ENCODE measurements around the gene CWF19L2. TPM values are rescaled to one million over a fixed set of nuclear protein-coding genes. Genes with fewer than 3 reads are reported as not detected.

The CWF19L2 gene
- total RNA-seq, 4 donors from 2014 or later = 11.8 to 18.5 (median 16.4) TPM

GRCh38 chr11:107359701-107360100, 97.9 kb downstream of the CWF19L2 start:
- intact Hi-C loops (cut with DNase I; ENCODE audit: low total_unique reads) = no loop called here
- no peak for DNase-seq (ENCODE audit: low spot score in 2 of 2)
- 82 to 94% methylated on average over 4 of the region's 4 CpGs for WGBS, 2 donors
- TF ChIP-seq CTCF (IDR thresholded peaks at IDR 0.05) = no peak
- TF ChIP-seq POLR2A (IDR thresholded peaks at IDR 0.05) = no peak
- no peak overlapping the region for H3K4me3 ChIP-seq (ENCODE audit: low read depth, poor library complexity, severe bottlenecking)

- TF ChIP-seq CTCF (IDR thresholded peaks at IDR 0.05) (no peak), POLR2A (IDR thresholded peaks at IDR 0.05) (no peak)
- intact Hi-C loops (cut with DNase I; ENCODE audit: low total_unique reads) = no loop called here
- H3K4me3 ChIP-seq (ENCODE audit: low read depth, poor library complexity, severe bottlenecking) = no peak overlapping the region
- no peak for DNase-seq (ENCODE audit: low spot score in 2 of 2)
- WGBS, 2 donors = 2 to 58% methylated on average over 1 of the region's 1 CpG
These were observed 99.7 kb downstream of the CWF19L2 start for GRCh38 chr11:107357877-107358276.

GRCh38 chr11:107354780-107355179, 102.8 kb downstream of the CWF19L2 start:
- TF ChIP-seq CTCF (IDR thresholded peaks at IDR 0.05) = no peak
- no peak for TF ChIP-seq POLR2A (IDR thresholded peaks at IDR 0.05)
- DNase-seq (ENCODE audit: low spot score in 2 of 2) = no peak
- H3K4me3 ChIP-seq (ENCODE audit: low read depth, poor library complexity, severe bottlenecking) = no peak overlapping the region
- WGBS, 2 donors = 97% methylated on average over 2 of the region's 2 CpGs
- intact Hi-C loops (cut with DNase I; ENCODE audit: low total_unique reads) = no loop called here

- intact Hi-C loops (cut with DNase I; ENCODE audit: low total_unique reads) = no loop called here
- DNase-seq (ENCODE audit: low spot score in 2 of 2) = no peak
- 91 to 96% methylated on average over 2 of the region's 2 CpGs for WGBS, 2 donors
- no peak overlapping the region for H3K4me3 ChIP-seq (ENCODE audit: low read depth, poor library complexity, severe bottlenecking)
- TF ChIP-seq CTCF (IDR thresholded peaks at IDR 0.05) (no peak), POLR2A (IDR thresholded peaks at IDR 0.05) (no peak)
These were observed 119.7 kb downstream of the CWF19L2 start for GRCh38 chr11:107337917-107338316.

- no peak for TF ChIP-seq CTCF (IDR thresholded peaks at IDR 0.05)
- no peak for TF ChIP-seq POLR2A (IDR thresholded peaks at IDR 0.05)
- intact Hi-C loops (cut with DNase I; ENCODE audit: low total_unique reads) = no loop called here
- WGBS, 2 donors = 96 to 100% methylated on average over 1 of the region's 1 CpG
- no peak overlapping the region for H3K4me3 ChIP-seq (ENCODE audit: low read depth, poor library complexity, severe bottlenecking)
- DNase-seq (ENCODE audit: low spot score in 2 of 2) = no peak
These were observed 125.9 kb downstream of the CWF19L2 start for GRCh38 chr11:107331728-107332127.

- no peak overlapping the region for H3K4me3 ChIP-seq (ENCODE audit: low read depth, poor library complexity, severe bottlenecking)
- intact Hi-C loops (cut with DNase I; ENCODE audit: low total_unique reads) = no loop called here
- 89 to 90% methylated on average over 3 of the region's 3 CpGs for WGBS, 2 donors
- DNase-seq (ENCODE audit: low spot score in 2 of 2) = no peak
- TF ChIP-seq POLR2A (IDR thresholded peaks at IDR 0.05) (no peak), CTCF (IDR thresholded peaks at IDR 0.05) (no peak)
These were observed 128.5 kb downstream of the CWF19L2 start for GRCh38 chr11:107329164-107329563.
